Heart right ventricle (tissue), 16 donors: ENCODE data around the gene INO80C. TPM values are rescaled to one million over a fixed set of nuclear protein-coding genes. Genes with fewer than 3 reads are reported as not detected.
A peak's percentile ranks its signal among the peaks of the same experiment; 100 is the strongest.

Source experiments
- ATAC-seq, 8 donors: fragments of 200-7000 bp; cut with Tn5 transposase; one replicate each; pipeline ENCODE4 v1.9.1; 2020; ENCODE audit warnings: mild to moderate bottlenecking in 8 of 8, moderate library complexity in 8 of 8, moderate number of reproducible peaks in 1 of 8
- DNase-seq, 2 donors: peaks; one replicate each; pipeline ENCODE4 v3.0.0-alpha.2; 2020
- H3K27ac ChIP-seq, 10 donors: fragments of 200-600 bp; sonication (generic) in 2 of 10; one replicate each; pipeline versions ENCODE4 v1.5.0 to v1.8.0; 2020 to 2022; ENCODE audit warnings: mild to moderate bottlenecking in 3 of 10
- H3K27me3 ChIP-seq, 7 donors: fragments of 200-600 bp; one replicate each; pipeline ENCODE4 v1.8.0; 2021 to 2022; ENCODE audit warnings: mild to moderate bottlenecking in 2 of 7
- H3K36me3 ChIP-seq, 9 donors: fragments of 200-600 bp; sonication (generic) in 1 of 9; one replicate each; pipeline versions ENCODE4 v1.5.0 to v1.8.0; 2020 to 2022; ENCODE audit warnings: mild to moderate bottlenecking in 2 of 9
- H3K4me1 ChIP-seq, 9 donors: fragments of 200-600 bp; sonication (generic) in 1 of 9; one replicate each; pipeline versions ENCODE4 v1.5.0 to v1.8.0; 2020 to 2022; ENCODE audit warnings: mild to moderate bottlenecking in 4 of 9
- H3K4me3 ChIP-seq, 10 donors: fragments of 200-600 bp; sonication (generic) in 2 of 10; one replicate each; pipeline versions ENCODE4 v1.5.0 to v1.8.0; 2020 to 2022; ENCODE audit warnings: mild to moderate bottlenecking in 7 of 10, moderate library complexity in 2 of 10
- H3K9me3 ChIP-seq, 11 donors: fragments of 200-600 bp in 10 of 11; sonication (generic) in 2 of 11; one replicate each; pipeline versions ENCODE4 v1.5.0 to v1.8.0; 2013 to 2022; ENCODE audit warnings: mild to moderate bottlenecking in 2 of 11, control low read depth in 1 of 11, moderate library complexity in 1 of 11
- WGBS, 2 donors: extraction: QIAGEN DNeasy Blood & Tissue Kit; methylation state at CpG; one replicate each; pipeline ENCODE4 v1.1.7; 2013; ENCODE audit warnings: inconsistent platforms in 1 of 2; 5-methylcytosine and 5-hydroxymethylcytosine counted together
- intact Hi-C, 10 donors: fragments of 100-400 bp; cut with DNase I; formaldehyde crosslinking; loops; one replicate each; pipeline versions ENCODE4 v1.11.1 to v1.14.2; 2022
- polyA plus RNA-seq, 2 donors: library from polyadenylated mRNA; stranded (reverse); fragments of 200-250 nt; gene quantifications; one replicate each; pipeline ENCODE4 v1.2.3, GENCODE V29; 2013
- total RNA-seq, 10 donors: library from RNA; stranded (reverse); fragmentation: NEBNext Ultra II Directional in 3 of 10; extraction: Animal tissue kit (Norgen Biotek cat#: 25700) in 3 of 10; gene quantifications; one replicate each; pipeline versions ENCODE4 v1.2.1 to v1.2.4, GENCODE V29; 2021 to 2023
- TF ChIP-seq, protein P1 (sequence below), 9 donors: fragments of 200-600 bp; sonication (generic) in 2 of 9; IDR thresholded peaks; one replicate each; pipeline versions ENCODE4 v1.5.0 to v1.8.0; 2021 to 2022; ENCODE audit warnings: antibody characterized with exemption in 9 of 9, mild to moderate bottlenecking in 5 of 9, moderate library complexity in 1 of 9
- donor health status: Arrhythmogenic right ventricular cardiomyopathy.
- donor health status: ischemic (EF 13 %, LVEDD 7.1; RV severe dilation, severe dysfunction).
- donor health status: healthy with polysubstance abuse.
- donor health status: DM: no; HTN: yes; CAD: no.
- donor health status: DM: no; HTN: no; CAD: no.
- donor health status: ischemic (EF 25% LVEDD 6.9; RV normal size, moderate dysfunction).
- donor health status: ischemic (EF 25% LVEDD 5.7; RV mildly dilated, moderate dysfunction).
- donor health status: healthy.
- donor health status: DM: yes; HTN: yes; CAD: no.
- donor health status: Ischemic cardiomyopathy.
- donor health status: ischemic (EF 35%, LVEDD 5.7; RV mildly dilated, moderate dysfunction).
- donor health status: nonischemic (EF 11% LVEDD 7.7; RV severe dilation, severe dysfunction).
- donor health status: DM: yes; HTN: yes; CAD: no.
- donor health status: PGD.
- donor health status: ischemic (EF 29% LVEDD 5.4; RV normal size, mild dysfunction).
- donor health status: nonischemic (EF 23%, LVEDD 6.1; RV moderate dilation, normal function).

Gene INO80C
- total and polyA plus RNA-seq, 12 donors = 17.3 to 28.4 (median 25.2) TPM

DNA sequence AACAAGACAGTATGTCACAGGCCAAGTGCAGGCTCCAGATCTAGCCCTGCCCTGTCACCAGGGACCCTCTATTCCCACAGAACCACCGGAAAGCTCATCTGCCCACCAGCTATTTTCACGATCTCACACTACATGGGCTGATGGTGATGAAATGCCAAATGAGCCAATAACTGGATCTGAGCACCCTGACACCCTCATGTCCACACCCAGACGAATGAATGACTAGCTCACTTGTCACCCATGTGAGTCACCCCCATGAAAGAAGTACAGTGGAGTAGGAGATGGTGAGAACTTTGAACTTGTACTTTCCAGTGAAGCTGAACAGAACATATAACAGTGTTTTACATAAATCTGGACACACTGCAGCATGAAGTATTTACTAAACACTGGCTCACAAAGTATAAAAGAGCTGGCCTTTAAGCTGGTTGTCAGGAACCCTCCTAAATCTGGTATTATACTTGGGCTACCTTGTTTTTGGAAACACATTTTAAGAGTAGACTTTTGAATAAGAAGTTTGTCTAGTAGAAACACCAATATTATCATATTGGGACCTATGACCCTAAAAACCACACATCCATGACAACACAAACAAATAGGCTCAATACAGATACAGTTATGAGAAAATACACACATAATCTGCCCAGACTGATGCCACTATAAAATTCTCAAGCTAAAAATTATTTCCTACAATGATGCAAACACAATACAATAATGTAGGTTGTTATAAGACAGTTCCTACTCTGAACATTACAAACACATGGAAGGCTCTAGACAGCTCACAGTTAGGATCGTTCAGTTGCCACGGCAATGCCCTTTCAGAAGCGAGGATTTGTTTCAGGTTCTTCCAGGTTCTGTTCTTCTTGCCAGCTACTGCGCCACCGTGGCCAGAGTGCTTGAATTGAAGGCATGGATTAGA, 19.0 kb downstream of the INO80C start:
- 70 to 79% methylated on average over 8 of the region's 8 CpGs for WGBS, 2 donors
- peak in 5 of 8 donors; percentile 14 to 95 (median 50) for ATAC-seq
- peak overlapping the region in 1 of 10 donors; percentile 21 for H3K27ac ChIP-seq

DNA sequence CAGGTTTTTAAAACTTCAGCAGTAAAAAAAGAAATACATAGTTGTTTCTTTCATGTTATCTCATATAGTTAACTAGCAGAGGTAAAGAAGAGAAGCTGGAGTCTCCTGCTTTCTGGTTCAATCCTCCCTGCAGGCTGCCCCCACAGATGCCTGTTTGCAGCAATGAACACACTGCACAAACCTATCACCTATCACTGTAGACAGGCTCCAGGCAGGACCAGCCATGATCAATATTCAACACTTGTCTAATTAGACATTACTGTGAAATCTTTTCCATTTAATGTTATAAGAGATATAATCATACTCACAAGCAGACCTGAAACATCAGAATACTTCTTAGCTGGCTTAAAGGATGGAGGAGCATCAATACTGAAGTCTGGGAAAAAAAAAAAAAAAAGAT, 19.8 kb downstream of the INO80C start:
- intact Hi-C loops = no loop called here
- H3K27me3 ChIP-seq = no peaks in the 10 kb centered on the region
- H3K9me3 ChIP-seq = no peaks in the 10 kb centered on the region
- H3K4me3 ChIP-seq = no peak overlapping the region
- H3K4me1 ChIP-seq = peaks cover 0 to 22% (median 0%) of the 10 kb centered on the region in 9 donors
- peak overlapping the region in 1 of 10 donors; percentile 34 for H3K27ac ChIP-seq
- ATAC-seq = no peak
- TF ChIP-seq, protein P1, sequence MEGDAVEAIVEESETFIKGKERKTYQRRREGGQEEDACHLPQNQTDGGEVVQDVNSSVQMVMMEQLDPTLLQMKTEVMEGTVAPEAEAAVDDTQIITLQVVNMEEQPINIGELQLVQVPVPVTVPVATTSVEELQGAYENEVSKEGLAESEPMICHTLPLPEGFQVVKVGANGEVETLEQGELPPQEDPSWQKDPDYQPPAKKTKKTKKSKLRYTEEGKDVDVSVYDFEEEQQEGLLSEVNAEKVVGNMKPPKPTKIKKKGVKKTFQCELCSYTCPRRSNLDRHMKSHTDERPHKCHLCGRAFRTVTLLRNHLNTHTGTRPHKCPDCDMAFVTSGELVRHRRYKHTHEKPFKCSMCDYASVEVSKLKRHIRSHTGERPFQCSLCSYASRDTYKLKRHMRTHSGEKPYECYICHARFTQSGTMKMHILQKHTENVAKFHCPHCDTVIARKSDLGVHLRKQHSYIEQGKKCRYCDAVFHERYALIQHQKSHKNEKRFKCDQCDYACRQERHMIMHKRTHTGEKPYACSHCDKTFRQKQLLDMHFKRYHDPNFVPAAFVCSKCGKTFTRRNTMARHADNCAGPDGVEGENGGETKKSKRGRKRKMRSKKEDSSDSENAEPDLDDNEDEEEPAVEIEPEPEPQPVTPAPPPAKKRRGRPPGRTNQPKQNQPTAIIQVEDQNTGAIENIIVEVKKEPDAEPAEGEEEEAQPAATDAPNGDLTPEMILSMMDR (IDR thresholded peaks at IDR 0.05) = no peak
- no peak for DNase-seq
- H3K36me3 ChIP-seq = peaks cover 0 to 26% (median 0%) of the 10 kb centered on the region in 9 donors

More for the DNA sequence above, 19.0 kb downstream of the INO80C start:
- peaks cover 0 to 18% (median 0%) of the 10 kb centered on the region in 9 donors for H3K36me3 ChIP-seq
- H3K4me3 ChIP-seq = no peak overlapping the region
- peaks cover 0 to 22% (median 0%) of the 10 kb centered on the region in 9 donors for H3K4me1 ChIP-seq
- no peaks in the 10 kb centered on the region for H3K9me3 ChIP-seq
- intact Hi-C loops = no loop called here
- no peak for DNase-seq
- H3K27me3 ChIP-seq = no peaks in the 10 kb centered on the region
- TF ChIP-seq, protein P1 (IDR thresholded peaks at IDR 0.05) = no peak

DNA sequence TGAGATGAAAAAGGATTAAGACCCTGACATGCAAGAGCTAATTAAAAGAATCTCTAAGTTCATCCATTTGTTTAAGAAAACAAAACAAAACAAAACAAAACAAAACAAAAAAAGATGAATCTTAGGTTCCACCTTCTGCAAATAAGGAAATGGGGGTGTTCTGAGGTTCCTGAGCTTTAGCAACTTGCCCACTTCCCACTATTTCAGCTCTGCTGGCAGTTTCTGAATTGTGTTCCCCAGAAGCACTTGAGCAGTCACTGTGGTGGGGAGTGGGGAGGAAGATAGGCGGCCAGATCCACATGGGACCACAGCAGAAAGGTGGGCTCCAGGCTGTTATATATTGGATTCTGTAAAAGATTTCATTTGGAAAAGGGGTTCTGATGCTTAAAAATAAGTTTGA, 20.3 kb downstream of the INO80C start:
- no peaks in the 10 kb centered on the region for H3K9me3 ChIP-seq
- TF ChIP-seq, protein P1 (IDR thresholded peaks at IDR 0.05) = no peak
- H3K27ac ChIP-seq = peak overlapping the region in 1 of 10 donors; percentile 34
- WGBS, 2 donors = 85 to 97% methylated on average over 1 of the region's 1 CpG
- H3K4me1 ChIP-seq = peaks cover 0 to 22% (median 0%) of the 10 kb centered on the region in 9 donors
- intact Hi-C loops = no loop called here
- DNase-seq (no peak), ATAC-seq (no peak)
- no peak overlapping the region for H3K4me3 ChIP-seq
- H3K27me3 ChIP-seq = no peaks in the 10 kb centered on the region
- H3K36me3 ChIP-seq = peaks cover 0 to 31% (median 4%) of the 10 kb centered on the region in 9 donors

DNA sequence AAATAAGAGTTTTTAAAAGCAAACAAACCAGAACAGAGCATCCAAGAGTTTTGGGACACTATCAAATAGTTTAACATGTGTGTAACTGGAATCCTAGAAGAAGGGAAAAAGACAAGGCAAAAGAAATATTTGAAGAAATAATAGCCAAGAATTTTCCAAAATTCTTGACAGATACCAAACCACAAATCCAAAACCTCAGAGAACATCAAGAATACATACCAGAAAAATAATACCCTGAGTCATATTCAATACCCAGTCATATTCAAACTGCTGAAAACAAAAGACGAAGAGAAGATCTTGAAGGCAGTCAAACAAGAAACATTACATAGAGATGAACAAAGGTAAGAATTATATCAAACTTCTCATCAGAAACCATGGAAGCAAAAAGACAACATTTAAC, 22.9 kb downstream of the INO80C start:
- no peak overlapping the region for H3K27ac ChIP-seq
- H3K4me3 ChIP-seq = no peak overlapping the region
- H3K27me3 ChIP-seq = no peaks in the 10 kb centered on the region
- no peak for DNase-seq
- H3K36me3 ChIP-seq = peaks cover 0 to 31% (median 4%) of the 10 kb centered on the region in 9 donors
- TF ChIP-seq, protein P1 (IDR thresholded peaks at IDR 0.05) = no peak
- H3K4me1 ChIP-seq = peaks cover 0 to 22% (median 0%) of the 10 kb centered on the region in 9 donors
- WGBS, 2 donors = 93 to 100% methylated on average over 1 of the region's 1 CpG
- H3K9me3 ChIP-seq = no peaks in the 10 kb centered on the region
- intact Hi-C loops = no loop called here
- ATAC-seq = no peak
